ENCODE measurements around the gene ISCA2.

Gene ISCA2

GRCh38 chr14:74509587-74510222 is 16.1 kb downstream of the ISCA2 start (continued):
- TF ChIP-seq ZNF664 (tag by site-specific recombination; IDR thresholded peaks at IDR 0.05) = no peak
- TF ChIP-seq WT1 (tag by site-specific recombination; IDR thresholded peaks at IDR 0.05) = no peak
- no peak for TF ChIP-seq ZNF121 (tag by site-specific recombination; IDR thresholded peaks at IDR 0.05)
- TF ChIP-seq ZNF26 (tag by site-specific recombination; IDR thresholded peaks at IDR 0.05) = no peak
- no peak for TF ChIP-seq ZNF16 (tag by site-specific recombination; IDR thresholded peaks at IDR 0.05; ENCODE audit: low read depth)
- TF ChIP-seq SP2 (tag by site-specific recombination; IDR thresholded peaks at IDR 0.05) = no peak
- TF ChIP-seq ZEB2 (tag by site-specific recombination; IDR thresholded peaks at IDR 0.05) = no peak

GRCh38 chr14:74510223-74510931 is 16.8 kb downstream of the ISCA2 start:
- TF ChIP-seq GLI4 (tag by site-specific recombination; IDR thresholded peaks at IDR 0.05) (no peak), EGR2 (tag by site-specific recombination; IDR thresholded peaks at IDR 0.05; ENCODE audit: low read depth) (peak; percentile 48; the same call in 1 of the 2 replicates)
- Histone ChIP-seq H3K4me1 (ENCODE audit: control insufficient read depth, insufficient read depth, low read length) (no peaks in the 10 kb centered on the region), H3K36me3 (ENCODE audit: control insufficient read depth in 2 of 2, insufficient read depth in 1 of 2, low read length in 2 of 2) (no peaks in the 10 kb centered on the region), H3K27ac (ENCODE audit: extremely low read depth, low read depth, low read length) (no peak overlapping the region), H3K4me3 (ENCODE audit: low read depth, low read length) (no peak overlapping the region), H3K9me3 (ENCODE audit: control insufficient read depth, insufficient read depth, low read depth, low read length) (no peaks in the 10 kb centered on the region)
- POLR2A ChIA-PET = no interaction called here
- CTCF ChIA-PET = interaction anchor here (2.1 kb wide), 1 partner anchor 8 kb away, joined by 8 read pairs; no protein-coding TSS in a partner anchor

GRCh38 chr14:74510959-74511409 is 17.4 kb downstream of the ISCA2 start:
- Histone ChIP-seq H3K4me1 (ENCODE audit: control insufficient read depth, insufficient read depth, low read length) (no peaks in the 10 kb centered on the region), H3K36me3 (ENCODE audit: control insufficient read depth in 2 of 2, insufficient read depth in 1 of 2, low read length in 2 of 2) (no peaks in the 10 kb centered on the region), H3K4me3 (ENCODE audit: low read depth, low read length) (no peak overlapping the region), H3K9me3 (ENCODE audit: control insufficient read depth, insufficient read depth, low read depth, low read length) (no peaks in the 10 kb centered on the region), H3K27ac (ENCODE audit: extremely low read depth, low read depth, low read length) (no peak overlapping the region)
- POLR2A ChIA-PET = no interaction called here
- TF ChIP-seq HOXC10 (CRISPR knock-in tag; IDR thresholded peaks at IDR 0.05) (no peak), ZNF132 (tag by site-specific recombination; IDR thresholded peaks at IDR 0.05; ENCODE audit: borderline replicate concordance) (no peak), ZNF366 (tag by site-specific recombination; conservative IDR thresholded peaks at IDR 0.05) (no peak), ZNF19 (tag by site-specific recombination; IDR thresholded peaks at IDR 0.05; ENCODE audit: low read depth) (no peak), WT1 (tag by site-specific recombination; IDR thresholded peaks at IDR 0.05) (no peak), ZFHX2 (tag by site-specific recombination; conservative IDR thresholded peaks at IDR 0.05) (peak; percentile 78), ZBTB17 (tag by site-specific recombination; IDR thresholded peaks at IDR 0.05) (no peak), EGR2 (tag by site-specific recombination; IDR thresholded peaks at IDR 0.05; ENCODE audit: low read depth) (peak; percentile 75), ZNF530 (tag by site-specific recombination; IDR thresholded peaks at IDR 0.05; ENCODE audit: low read depth) (no peak), ZNF169 (tag by site-specific recombination; IDR thresholded peaks at IDR 0.05) (no peak), ZNF510 (tag by site-specific recombination; IDR thresholded peaks at IDR 0.05; ENCODE audit: insufficient replicate concordance) (no peak), INSM2 (tag by site-specific recombination; IDR thresholded peaks at IDR 0.05) (no peak), ZNF138 (tag by site-specific recombination; IDR thresholded peaks at IDR 0.05; ENCODE audit: borderline replicate concordance) (no peak), SP7 (tag by site-specific recombination; IDR thresholded peaks at IDR 0.05) (no peak)
- CTCF ChIA-PET = interaction anchor here (0.6 to 2.1 kb wide), 2 partner anchors 9 to 346 kb away, joined by 4 to 8 read pairs; no protein-coding TSS in a partner anchor
